Ishikawa (cell line): ENCODE measurements around the gene SYT7.

Experiments used
- CEBPB ChIP-seq: IDR thresholded peaks from 2 replicates; pipeline ENCODE4 v1.6.1; 2012
- CREB1 ChIP-seq: IDR thresholded peaks from 2 replicates; pipeline ENCODE4 v1.6.1; 2012; ENCODE audit warnings: low read depth
- EGR1 ChIP-seq: IDR thresholded peaks from 2 replicates; pipeline ENCODE4 v1.6.1; 2012
- EP300 ChIP-seq: IDR thresholded peaks from 2 replicates; pipeline ENCODE4 v1.6.1; 2012; ENCODE audit warnings: borderline replicate concordance
- FOXM1 ChIP-seq: IDR thresholded peaks from 2 replicates; pipeline ENCODE4 v1.6.1; 2012; ENCODE audit warnings: low read depth, borderline replicate concordance
- NFIC ChIP-seq: IDR thresholded peaks from 2 replicates; pipeline ENCODE4 v1.6.1; 2012
- RAD21 ChIP-seq: IDR thresholded peaks from 2 replicates; pipeline ENCODE4 v1.6.1; 2012; ENCODE audit warnings: low read depth
- REST ChIP-seq: IDR thresholded peaks from 2 replicates; pipeline ENCODE4 v1.6.1; 2012; ENCODE audit warnings: low read depth, mild to moderate bottlenecking
- TAF1 ChIP-seq: IDR thresholded peaks from 2 replicates; pipeline ENCODE4 v1.6.1; 2012; ENCODE audit warnings: low read depth, mild to moderate bottlenecking
- TCF12 ChIP-seq: IDR thresholded peaks from 2 replicates; pipeline ENCODE4 v1.6.1; 2012; ENCODE audit warnings: low read depth
- TEAD4 ChIP-seq: IDR thresholded peaks from 2 replicates; pipeline ENCODE4 v1.6.1; 2012
- YY1 ChIP-seq: IDR thresholded peaks from 2 replicates; pipeline ENCODE4 v1.6.1; 2012; ENCODE audit warnings: low read depth
- ZBTB7A ChIP-seq: IDR thresholded peaks from 2 replicates; pipeline ENCODE4 v1.6.1; 2012; ENCODE audit warnings: low read depth
- TF ChIP-seq, protein P1 (sequence below): IDR thresholded peaks from 2 replicates; pipeline ENCODE4 v1.6.1; 2012
- TF ChIP-seq, protein P2 (sequence below): IDR thresholded peaks from 2 replicates; pipeline ENCODE4 v1.6.1; 2012

The SYT7 gene

GRCh38 chr11:61550665-61551227 lies 30.1 kb downstream of the SYT7 start:
- no peak for TF ChIP-seq YY1
- TF ChIP-seq, protein P1, sequence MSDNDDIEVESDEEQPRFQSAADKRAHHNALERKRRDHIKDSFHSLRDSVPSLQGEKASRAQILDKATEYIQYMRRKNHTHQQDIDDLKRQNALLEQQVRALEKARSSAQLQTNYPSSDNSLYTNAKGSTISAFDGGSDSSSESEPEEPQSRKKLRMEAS = no peak
- TF ChIP-seq REST = no peak
- TF ChIP-seq NFIC = no peak
- TF ChIP-seq FOXM1 = no peak
- TF ChIP-seq CREB1 = no peak
- TF ChIP-seq, protein P2, sequence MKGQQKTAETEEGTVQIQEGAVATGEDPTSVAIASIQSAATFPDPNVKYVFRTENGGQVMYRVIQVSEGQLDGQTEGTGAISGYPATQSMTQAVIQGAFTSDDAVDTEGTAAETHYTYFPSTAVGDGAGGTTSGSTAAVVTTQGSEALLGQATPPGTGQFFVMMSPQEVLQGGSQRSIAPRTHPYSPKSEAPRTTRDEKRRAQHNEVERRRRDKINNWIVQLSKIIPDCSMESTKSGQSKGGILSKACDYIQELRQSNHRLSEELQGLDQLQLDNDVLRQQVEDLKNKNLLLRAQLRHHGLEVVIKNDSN = no peak
- no peak for TF ChIP-seq ZBTB7A

DNA sequence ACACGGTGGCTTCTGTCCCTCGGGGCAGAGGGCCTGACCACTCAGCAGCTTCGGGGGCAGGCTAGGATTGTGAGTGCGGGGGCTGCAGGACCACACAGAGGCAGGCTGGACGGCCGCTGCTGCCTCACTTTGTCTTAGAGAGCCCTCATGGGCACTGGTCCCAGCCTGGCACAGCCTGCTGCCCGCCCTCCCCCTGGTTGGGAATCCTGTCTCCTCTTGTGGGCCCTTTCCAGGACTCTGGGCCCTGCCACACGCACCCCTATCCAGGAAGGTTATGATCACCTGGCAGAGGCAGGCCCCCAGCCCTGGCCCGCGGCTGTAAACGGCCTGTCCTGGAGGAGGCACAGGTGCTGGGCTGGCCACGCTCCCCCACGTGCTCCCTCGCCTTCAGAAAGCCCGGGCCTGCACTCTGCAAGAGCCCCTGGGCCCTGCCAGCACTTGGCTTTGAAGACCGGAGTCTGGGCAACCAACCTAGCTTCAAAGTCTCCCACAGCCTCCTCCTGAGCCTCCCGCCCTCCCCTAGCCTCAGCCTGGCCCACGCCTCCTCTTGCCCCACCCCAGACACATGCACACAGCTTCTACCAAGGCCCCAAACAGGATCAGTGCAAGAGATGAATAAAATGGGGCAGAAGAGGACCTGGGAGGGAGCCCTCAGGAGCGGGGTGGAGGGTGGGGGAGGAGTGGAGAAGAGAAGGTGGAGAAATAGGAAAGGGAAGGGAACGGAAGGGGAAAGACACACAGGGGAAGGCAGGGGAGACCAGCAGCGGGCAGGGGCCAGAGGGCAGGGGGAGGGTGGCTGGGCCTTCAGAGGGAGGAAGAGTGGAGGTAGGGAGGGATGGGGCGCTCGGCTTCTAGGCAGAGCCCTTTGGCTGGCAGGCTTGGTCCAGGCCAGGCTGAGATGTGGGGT lies 31.0 kb downstream of the SYT7 start:
- no peak for TF ChIP-seq TEAD4
- TF ChIP-seq CREB1 = no peak
- no peak for TF ChIP-seq TCF12
- no peak for TF ChIP-seq TAF1
- no peak for TF ChIP-seq EGR1
- TF ChIP-seq REST = no peak
- TF ChIP-seq EP300 = no peak
- TF ChIP-seq, protein P1 = no peak
- no peak for TF ChIP-seq FOXM1
- no peak for TF ChIP-seq ZBTB7A
- no peak for TF ChIP-seq NFIC
- no peak for TF ChIP-seq CEBPB
- no peak for TF ChIP-seq YY1
- TF ChIP-seq, protein P2 = no peak
- TF ChIP-seq RAD21 = no peak

DNA sequence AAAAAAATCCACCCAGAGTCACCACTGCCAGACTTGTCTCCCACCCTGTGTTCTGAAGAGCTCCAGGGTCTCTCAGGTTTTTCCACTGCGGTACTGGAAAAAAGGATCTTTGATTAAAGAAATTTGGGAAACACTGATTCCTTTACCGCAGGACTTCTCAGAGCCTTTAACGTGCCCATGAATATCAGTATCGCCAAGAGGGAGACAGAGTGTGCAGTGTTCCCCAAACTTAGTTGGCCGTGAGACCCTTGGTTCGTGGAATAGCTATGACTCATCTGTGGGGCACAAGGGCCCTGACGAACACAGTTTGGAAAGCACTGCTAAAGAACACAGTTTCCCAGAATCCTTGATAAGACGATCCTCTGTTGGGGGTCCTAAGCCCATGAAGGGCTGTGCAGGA lies 31.7 kb downstream of the SYT7 start:
- no peak for TF ChIP-seq EP300
- TF ChIP-seq FOXM1 = no peak
- TF ChIP-seq, protein P2 = no peak
- TF ChIP-seq, protein P1 = no peak
- TF ChIP-seq YY1 = no peak
- TF ChIP-seq TEAD4 = no peak
- no peak for TF ChIP-seq REST
- TF ChIP-seq ZBTB7A = no peak
- no peak for TF ChIP-seq EGR1
- TF ChIP-seq NFIC = no peak
- no peak for TF ChIP-seq RAD21
- no peak for TF ChIP-seq TAF1
- TF ChIP-seq TCF12 = no peak
- TF ChIP-seq CREB1 = no peak
- TF ChIP-seq CEBPB = no peak
